ENCODE data around the gene S100A2. TPM values are rescaled to one million over a fixed set of nuclear protein-coding genes. Genes with fewer than 3 reads are reported as not detected.
"Not testable (repeated sequence)": the region's sequence is repeated elsewhere in the genome, so short reads cannot be mapped to it uniquely, and the experiment has no call there.

The S100A2 gene
- polyA plus RNA-seq, 3 donors = 0.32 TPM; not detected in 2

DNA sequence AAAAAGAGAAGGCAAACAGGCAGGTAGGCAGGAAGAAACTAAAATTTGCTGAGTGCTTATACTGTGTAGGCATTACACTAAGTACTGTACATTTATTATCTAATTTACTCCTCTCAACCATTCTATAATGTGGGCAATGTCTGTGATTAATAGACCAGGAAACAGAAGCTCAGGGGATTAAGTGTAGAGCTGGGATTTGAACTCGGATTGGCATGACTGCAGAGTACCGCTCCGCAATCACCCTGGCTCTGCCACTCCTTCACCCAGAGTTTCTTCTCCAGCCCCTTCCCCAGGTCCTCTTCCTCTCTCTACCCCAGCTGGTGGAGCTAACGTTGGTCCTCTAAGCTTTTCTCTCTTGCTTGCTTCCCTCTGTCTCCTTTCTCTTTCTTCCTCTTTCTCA lies 11.5 kb upstream of the S100A2 start:
- H3K27ac Mint-ChIP-seq = peak overlapping the region in 3 of 7 donors; percentile 12 to 49 (median 21)
- no peak overlapping the region for H3K27ac ChIP-seq (ENCODE audit: low read depth in 1 of 2, low read length in 2 of 2)
- H3K4me1 Mint-ChIP-seq = peaks cover 30% of the 10 kb centered on the region
- no peaks in the 10 kb centered on the region for H4K20me1 ChIP-seq (ENCODE audit: insufficient read depth, low read length)
- no peaks in the 10 kb centered on the region for H3K79me2 ChIP-seq (ENCODE audit: insufficient read depth, low read length)
- no peak overlapping the region for H3K4me3 ChIP-seq (replicated peaks in 1 of 3; ENCODE audit: low read depth in 2 of 3, low read length in 3 of 3)
- H3K27me3 Mint-ChIP-seq (ENCODE audit: low read depth in 3 of 3) = peaks cover 1 to 7% (median 2%) of the 10 kb centered on the region in 3 donors
- TF ChIP-seq, protein P1, sequence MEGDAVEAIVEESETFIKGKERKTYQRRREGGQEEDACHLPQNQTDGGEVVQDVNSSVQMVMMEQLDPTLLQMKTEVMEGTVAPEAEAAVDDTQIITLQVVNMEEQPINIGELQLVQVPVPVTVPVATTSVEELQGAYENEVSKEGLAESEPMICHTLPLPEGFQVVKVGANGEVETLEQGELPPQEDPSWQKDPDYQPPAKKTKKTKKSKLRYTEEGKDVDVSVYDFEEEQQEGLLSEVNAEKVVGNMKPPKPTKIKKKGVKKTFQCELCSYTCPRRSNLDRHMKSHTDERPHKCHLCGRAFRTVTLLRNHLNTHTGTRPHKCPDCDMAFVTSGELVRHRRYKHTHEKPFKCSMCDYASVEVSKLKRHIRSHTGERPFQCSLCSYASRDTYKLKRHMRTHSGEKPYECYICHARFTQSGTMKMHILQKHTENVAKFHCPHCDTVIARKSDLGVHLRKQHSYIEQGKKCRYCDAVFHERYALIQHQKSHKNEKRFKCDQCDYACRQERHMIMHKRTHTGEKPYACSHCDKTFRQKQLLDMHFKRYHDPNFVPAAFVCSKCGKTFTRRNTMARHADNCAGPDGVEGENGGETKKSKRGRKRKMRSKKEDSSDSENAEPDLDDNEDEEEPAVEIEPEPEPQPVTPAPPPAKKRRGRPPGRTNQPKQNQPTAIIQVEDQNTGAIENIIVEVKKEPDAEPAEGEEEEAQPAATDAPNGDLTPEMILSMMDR (IDR thresholded peaks at IDR 0.05) = no peak
- no peak overlapping the region for H3K9ac ChIP-seq (ENCODE audit: insufficient read depth, low read length, poor library complexity, severe bottlenecking)
- peaks cover 25 to 29% of the 10 kb centered on the region in 2 donors for H3K4me1 ChIP-seq (ENCODE audit: control insufficient read depth in 1 of 2, insufficient read depth in 2 of 2, low read length in 2 of 2)
- H3K4me2 ChIP-seq (replicated peaks; ENCODE audit: extremely low read depth, low read length, poor library complexity, severe bottlenecking) = no peak overlapping the region
- 0% methylated on average over 1 of the region's 4 CpGs for WGBS (ENCODE audit: insufficient coverage)
- no peak overlapping the region for H2AFZ ChIP-seq (ENCODE audit: insufficient read depth, low read depth, low read length, poor library complexity, severe bottlenecking)
- peak overlapping the region in 1 of 2 donors; percentile 40 for H3K4me3 Mint-ChIP-seq
- H3K27me3 ChIP-seq (ENCODE audit: control insufficient read depth in 2 of 2, insufficient read depth in 2 of 2, low read length in 2 of 2) = no peaks in the 10 kb centered on the region
- no peaks in the 10 kb centered on the region for H3K36me3 ChIP-seq (replicated peaks in 1 of 2; ENCODE audit: control insufficient read depth in 1 of 2, insufficient read depth in 2 of 2, low read length in 2 of 2)
- peaks cover 0 to 3% (median 0%) of the 10 kb centered on the region in 7 donors for H3K9me3 Mint-ChIP-seq
- no peaks in the 10 kb centered on the region for H3K9me3 ChIP-seq (replicated peaks in 1 of 2; ENCODE audit: control insufficient read depth in 1 of 2, insufficient read depth in 1 of 2, low read length in 2 of 2)
- H3K36me3 Mint-ChIP-seq = no peaks in the 10 kb centered on the region
- DNase-seq = peak in 1 of 3 donors; percentile 24
- intact Hi-C loops (cut with micrococcal nuclease) = loop anchor here (10.0 kb wide), 2 partner anchors 48 to 212 kb away; partner anchors contain the start of genes S100A1 (in 1 of the 2) and S100A13 (in 1 of the 2)

DNA sequence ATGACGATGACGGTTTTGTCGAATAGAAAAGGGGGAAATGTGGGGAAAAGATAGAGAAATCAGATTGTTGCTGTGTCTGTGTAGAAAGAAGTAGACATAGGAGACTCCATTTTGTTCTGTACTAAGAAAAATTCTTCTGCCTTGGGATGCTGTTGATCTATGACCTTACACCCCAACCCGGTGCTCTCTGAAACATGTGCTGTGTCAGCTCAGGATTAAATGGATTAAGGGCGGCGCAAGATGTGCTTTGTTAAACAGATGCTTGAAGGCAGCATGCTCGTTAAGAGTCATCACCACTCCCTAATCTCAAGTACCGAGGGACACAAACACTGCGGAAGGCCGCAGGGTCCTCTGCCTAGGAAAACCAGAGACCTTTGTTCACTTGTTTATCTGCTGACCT lies 9.9 kb upstream of the S100A2 start:
- not testable (repeated sequence) for H3K27ac ChIP-seq (ENCODE audit: low read depth in 1 of 2, low read length in 2 of 2); H3K36me3 Mint-ChIP-seq; H3K36me3 ChIP-seq (replicated peaks in 1 of 2; ENCODE audit: control insufficient read depth in 1 of 2, insufficient read depth in 2 of 2, low read length in 2 of 2); H3K4me2 ChIP-seq (replicated peaks; ENCODE audit: extremely low read depth, low read length, poor library complexity, severe bottlenecking); H3K9ac ChIP-seq (ENCODE audit: insufficient read depth, low read length, poor library complexity, severe bottlenecking); H4K20me1 ChIP-seq (ENCODE audit: insufficient read depth, low read length); H3K9me3 Mint-ChIP-seq; H3K79me2 ChIP-seq (ENCODE audit: insufficient read depth, low read length); H3K4me3 Mint-ChIP-seq; H2AFZ ChIP-seq (ENCODE audit: insufficient read depth, low read depth, low read length, poor library complexity, severe bottlenecking); H3K27ac Mint-ChIP-seq; H3K27me3 ChIP-seq (ENCODE audit: control insufficient read depth in 2 of 2, insufficient read depth in 2 of 2, low read length in 2 of 2); H3K4me3 ChIP-seq (replicated peaks in 1 of 3; ENCODE audit: low read depth in 2 of 3, low read length in 3 of 3); DNase-seq; H3K9me3 ChIP-seq (replicated peaks in 1 of 2; ENCODE audit: control insufficient read depth in 1 of 2, insufficient read depth in 1 of 2, low read length in 2 of 2)
- intact Hi-C loops (cut with micrococcal nuclease) = loop anchor here (10.0 kb wide), 2 partner anchors 49 to 211 kb away; partner anchors contain the start of genes S100A1 (in 1 of the 2) and S100A13 (in 1 of the 2)
- Mint-ChIP-seq H3K4me1 (peaks cover 37% of the 10 kb centered on the region), H3K27me3 (ENCODE audit: low read depth in 3 of 3) (peaks cover 2 to 11% (median 3%) of the 10 kb centered on the region in 3 donors)
- WGBS (ENCODE audit: insufficient coverage) = no CpG with 5 or more reads among the region's 10 CpGs
- H3K4me1 ChIP-seq (ENCODE audit: control insufficient read depth in 1 of 2, insufficient read depth in 2 of 2, low read length in 2 of 2) = peaks cover 31 to 35% of the 10 kb centered on the region in 2 donors

DNA sequence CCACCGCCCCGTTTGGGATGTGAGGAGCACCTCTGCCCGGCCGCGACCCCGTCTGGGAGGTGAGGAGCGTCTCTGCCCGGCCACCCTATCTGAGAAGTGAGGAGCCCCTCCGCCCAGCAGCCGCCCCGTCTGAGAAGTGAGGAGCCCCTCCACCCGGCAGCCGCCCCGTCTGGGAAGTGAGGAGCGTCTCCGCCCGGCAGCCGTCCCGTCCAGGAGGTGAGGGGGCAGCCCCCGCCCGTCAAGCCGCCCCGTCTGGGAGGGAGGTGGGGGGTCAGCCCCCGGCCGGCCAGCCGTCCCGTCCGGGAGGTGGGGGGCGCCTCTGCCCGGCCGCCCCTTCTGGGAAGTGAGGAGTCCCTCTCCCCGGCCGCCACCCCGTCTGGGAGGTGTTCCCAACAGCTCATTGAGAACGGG lies 9.4 kb upstream of the S100A2 start:
- H3K4me3 ChIP-seq (replicated peaks in 1 of 3; ENCODE audit: low read depth in 2 of 3, low read length in 3 of 3); H3K9ac ChIP-seq (ENCODE audit: insufficient read depth, low read length, poor library complexity, severe bottlenecking); H3K4me2 ChIP-seq (replicated peaks; ENCODE audit: extremely low read depth, low read length, poor library complexity, severe bottlenecking); H3K36me3 Mint-ChIP-seq; H3K79me2 ChIP-seq (ENCODE audit: insufficient read depth, low read length); H3K27ac ChIP-seq (ENCODE audit: low read depth in 1 of 2, low read length in 2 of 2); H2AFZ ChIP-seq (ENCODE audit: insufficient read depth, low read depth, low read length, poor library complexity, severe bottlenecking); H3K27ac Mint-ChIP-seq; H3K27me3 ChIP-seq (ENCODE audit: control insufficient read depth in 2 of 2, insufficient read depth in 2 of 2, low read length in 2 of 2); H3K36me3 ChIP-seq (replicated peaks in 1 of 2; ENCODE audit: control insufficient read depth in 1 of 2, insufficient read depth in 2 of 2, low read length in 2 of 2); H3K9me3 ChIP-seq (replicated peaks in 1 of 2; ENCODE audit: control insufficient read depth in 1 of 2, insufficient read depth in 1 of 2, low read length in 2 of 2); H3K9me3 Mint-ChIP-seq; H3K4me3 Mint-ChIP-seq; DNase-seq; H4K20me1 ChIP-seq (ENCODE audit: insufficient read depth, low read length): not testable (repeated sequence)
- intact Hi-C loops (cut with micrococcal nuclease) = loop anchor here (10.0 kb wide), 2 partner anchors 50 to 210 kb away; partner anchors contain the start of genes S100A1 (in 1 of the 2) and S100A13 (in 1 of the 2)
- peaks cover 37% of the 10 kb centered on the region for H3K4me1 Mint-ChIP-seq
- 92% methylated on average over 16 of the region's 35 CpGs for WGBS (ENCODE audit: insufficient coverage)
- H3K27me3 Mint-ChIP-seq (ENCODE audit: low read depth in 3 of 3) = peaks cover 2 to 13% (median 3%) of the 10 kb centered on the region in 3 donors
- H3K4me1 ChIP-seq (ENCODE audit: control insufficient read depth in 1 of 2, insufficient read depth in 2 of 2, low read length in 2 of 2) = peaks cover 31 to 35% of the 10 kb centered on the region in 2 donors

Measured in CD14-positive monocyte (primary cell).